HG03354 (cell line): ENCODE results near the gene DCLK2.

Experiments
- ATAC-seq: cut with Tn5 transposase; IDR thresholded peaks from one replicate; pipeline ENCODE4 v1.9.1; 2021; ENCODE audit warnings: mild to moderate bottlenecking; ENCODE audit not compliant: unreplicated experiment, poor library complexity, severe bottlenecking

Gene DCLK2

DNA sequence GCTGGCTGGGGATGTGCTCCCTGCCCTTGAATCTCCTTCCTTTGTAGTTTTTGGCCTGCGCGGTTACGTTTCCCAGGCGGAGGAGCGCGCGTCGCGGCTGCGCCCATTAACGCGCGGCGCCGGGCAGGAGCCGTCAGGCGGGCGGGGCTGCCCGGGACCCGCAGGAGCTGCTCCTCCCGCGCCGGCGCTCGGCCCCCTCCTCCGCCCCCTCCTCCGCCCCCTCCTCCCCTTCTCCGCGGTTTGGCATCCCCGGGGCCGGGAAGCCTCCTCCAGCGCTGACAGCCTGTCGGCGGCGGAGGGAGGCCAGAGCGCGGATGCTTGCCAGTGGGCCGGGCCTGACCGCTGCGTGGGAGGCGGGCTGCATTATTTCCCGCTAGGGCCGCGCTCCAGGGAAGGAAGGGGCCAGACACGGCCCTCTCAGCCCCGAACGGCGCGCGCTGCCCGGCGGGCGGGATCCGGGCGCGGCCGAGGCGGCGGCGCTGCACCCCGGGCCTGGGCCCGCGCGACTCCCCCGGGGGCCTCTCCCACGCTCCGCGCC, at the start of gene DCLK2:
TSS of gene DCLK2 (plus strand) at position 405 of the 538 bp plus-strand sequence. CDS start 583 bp downstream, outside the sequence.
- ATAC-seq = peak; percentile 26

DNA sequence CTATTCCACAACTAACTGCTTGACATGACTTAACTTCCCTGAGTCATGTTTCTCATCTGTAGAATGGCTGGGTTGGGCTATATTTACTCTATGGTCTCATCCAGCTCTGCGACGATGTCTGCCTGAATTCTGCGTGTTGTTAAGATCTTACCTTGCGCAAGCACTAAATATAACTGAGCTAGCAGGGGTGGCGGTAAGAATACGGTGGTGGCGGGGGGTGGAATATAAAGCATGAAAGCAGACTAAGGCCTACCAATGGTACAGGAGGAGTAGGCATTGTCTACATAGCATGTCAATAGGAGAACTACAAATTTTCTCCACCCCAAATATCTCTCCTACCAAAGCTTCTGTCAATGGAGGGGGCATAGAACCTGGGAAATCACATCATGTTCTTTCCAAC, 45.7 kb upstream of the DCLK2 start:
- no peak for ATAC-seq

DNA sequence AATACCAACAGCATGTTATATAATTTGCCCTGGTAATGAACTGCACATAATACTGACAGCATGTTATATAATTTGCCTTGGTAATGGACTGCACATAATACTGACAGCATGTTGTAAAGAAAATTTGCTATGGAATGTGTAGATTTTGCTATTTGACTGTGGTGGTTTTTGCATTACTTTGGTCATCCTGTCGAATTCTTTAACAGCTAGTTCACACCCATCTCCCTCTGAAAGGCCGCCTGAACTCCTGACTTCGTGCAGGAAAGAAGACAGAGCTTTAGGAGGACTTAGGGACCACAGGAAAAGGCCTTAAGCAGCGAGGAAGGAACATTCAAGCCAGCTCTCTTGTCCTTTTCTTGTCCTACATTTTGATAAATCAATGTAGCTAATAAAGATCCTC, 45.2 kb upstream of the DCLK2 start:
- no peak for ATAC-seq

DNA sequence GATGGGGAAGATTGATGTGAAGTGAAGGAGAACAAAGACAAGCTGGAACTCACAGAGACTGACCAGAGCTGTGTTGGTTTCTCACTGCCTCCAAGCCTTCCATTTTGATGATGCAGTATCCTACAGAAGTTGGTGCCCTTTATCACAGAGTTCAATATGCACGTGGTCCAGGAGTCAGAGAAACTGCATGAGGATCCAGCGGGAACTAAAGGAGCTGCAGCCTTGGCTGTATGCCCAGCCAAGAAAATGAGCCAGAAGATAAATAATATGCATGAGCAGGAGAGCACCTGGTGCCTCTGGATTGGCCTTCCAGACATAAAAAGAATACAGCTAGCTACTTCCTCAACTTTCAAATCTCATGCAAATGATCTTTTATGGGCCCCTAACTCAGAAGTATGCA, 44.3 kb upstream of the DCLK2 start:
- no peak for ATAC-seq

DNA sequence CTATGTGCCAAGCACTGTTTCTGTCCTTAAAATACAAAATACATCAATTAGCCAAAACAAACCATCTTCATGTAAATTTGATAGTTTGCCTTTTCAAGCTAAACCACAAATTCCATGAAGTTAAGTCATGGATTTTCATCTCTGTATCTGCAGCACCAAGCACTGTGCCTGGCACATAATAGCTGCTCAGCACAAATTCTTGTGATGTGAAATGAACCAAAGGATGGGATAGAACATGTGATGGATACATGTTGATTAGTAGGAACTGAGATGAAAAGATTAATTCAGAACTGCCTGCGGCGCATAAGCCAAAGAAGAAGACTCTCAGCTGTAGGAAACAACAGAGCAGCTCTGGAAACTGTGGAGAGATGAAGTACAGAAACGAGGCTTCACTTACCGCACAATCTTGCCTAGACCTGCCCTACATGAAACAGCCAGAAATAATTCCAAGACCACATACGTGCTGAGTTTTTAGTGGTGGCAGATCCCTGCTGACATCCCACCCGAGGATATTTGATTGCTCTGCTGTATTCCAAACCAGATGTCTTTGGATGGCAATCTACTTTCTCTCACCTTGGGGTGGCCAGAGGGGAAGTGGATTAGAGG, 40.9 kb upstream of the DCLK2 start:
- no peak for ATAC-seq

DNA sequence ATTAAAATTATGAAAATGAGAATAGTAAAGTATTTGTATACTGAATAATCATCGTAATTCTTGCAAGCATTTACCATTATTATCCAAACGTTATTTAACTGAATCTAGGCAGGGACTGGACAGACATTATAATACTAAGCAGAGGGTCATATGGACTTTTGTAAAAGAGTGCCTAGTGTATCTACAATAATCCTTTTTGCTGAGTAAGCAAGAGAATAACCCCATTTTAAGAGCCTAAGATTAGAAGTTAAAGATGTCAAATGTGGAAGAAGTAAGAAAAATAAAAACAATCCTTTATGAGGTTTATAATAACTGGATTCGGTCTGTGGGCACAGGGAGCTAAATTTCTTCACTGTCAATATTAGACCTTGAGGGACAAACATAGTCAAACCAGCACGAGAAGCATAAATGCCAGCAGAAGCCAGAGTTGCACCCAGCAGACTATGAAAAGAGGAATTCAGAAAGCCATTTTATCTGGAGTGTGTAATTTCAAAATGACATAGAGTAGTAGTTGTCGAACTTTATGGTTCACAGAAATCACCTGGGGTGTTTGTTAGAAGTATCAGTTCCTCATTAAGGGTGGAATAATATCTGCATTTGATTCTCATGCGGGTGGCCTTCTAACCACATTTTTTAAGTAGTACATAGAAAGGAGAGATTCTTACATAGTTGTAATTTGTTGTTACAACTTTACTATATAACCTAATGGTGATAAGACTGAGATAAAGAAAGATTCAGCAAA, 39.7 kb upstream of the DCLK2 start:
- peak; percentile 92 for ATAC-seq

DNA sequence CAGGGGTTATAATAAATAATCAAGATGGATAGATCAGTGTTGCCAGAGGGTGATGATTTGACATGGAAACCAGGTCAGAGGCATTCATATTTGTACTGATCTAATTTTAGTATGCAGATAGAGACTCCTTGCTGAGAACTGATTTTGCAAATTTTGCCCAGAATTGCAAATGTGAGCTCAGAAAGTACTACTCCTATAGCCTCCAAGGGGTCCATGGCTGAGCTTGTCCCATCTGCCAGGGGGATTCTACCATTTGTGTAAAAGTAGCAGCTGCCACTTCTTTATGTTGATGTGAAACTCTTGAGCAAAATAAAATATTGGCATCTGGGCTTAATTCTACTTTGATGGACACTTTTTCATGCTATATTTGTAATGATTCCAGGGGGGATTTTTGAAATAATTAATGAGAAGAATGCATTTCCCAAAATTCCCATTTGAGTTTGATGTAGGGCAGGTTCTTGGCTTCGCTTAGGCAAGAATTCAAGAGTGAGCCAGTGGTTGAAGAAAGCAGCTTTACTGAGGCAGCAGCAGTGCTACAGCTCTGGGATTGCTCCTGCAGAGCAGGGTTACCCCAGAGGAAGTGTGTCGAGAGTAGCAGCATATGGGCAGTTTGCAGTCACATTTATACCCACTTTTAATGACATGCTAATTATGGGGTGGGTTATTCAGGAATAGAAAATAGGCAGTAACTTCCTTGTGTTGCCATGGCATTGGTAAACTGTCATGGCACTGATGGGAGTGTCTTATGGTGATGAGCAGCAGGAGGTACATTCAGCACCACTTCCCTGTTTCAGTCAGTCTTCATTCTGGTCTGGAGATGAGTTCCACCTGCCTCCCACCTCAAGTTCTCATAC, 38.7 kb upstream of the DCLK2 start:
- ATAC-seq = peak; percentile 48

DNA sequence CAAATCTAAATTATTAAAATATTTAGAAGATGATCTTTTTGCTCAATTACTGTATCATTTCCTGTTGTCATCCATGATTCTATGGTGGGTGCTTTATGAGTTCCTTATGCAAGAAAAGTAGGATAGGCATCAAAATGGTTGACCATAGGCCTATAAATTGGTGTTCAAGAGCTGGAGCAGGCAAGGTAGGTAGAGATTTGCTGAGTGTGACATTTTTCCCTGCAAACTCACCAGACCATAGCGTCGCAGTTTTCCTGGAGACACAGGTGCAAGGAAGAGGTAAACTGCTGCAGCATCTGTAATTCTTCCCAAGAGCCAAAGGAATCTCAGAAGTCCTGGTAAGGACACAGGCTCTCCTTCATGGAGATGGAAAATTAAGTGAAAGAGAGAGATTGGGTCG, 33.7 kb upstream of the DCLK2 start:
- ATAC-seq = no peak

DNA sequence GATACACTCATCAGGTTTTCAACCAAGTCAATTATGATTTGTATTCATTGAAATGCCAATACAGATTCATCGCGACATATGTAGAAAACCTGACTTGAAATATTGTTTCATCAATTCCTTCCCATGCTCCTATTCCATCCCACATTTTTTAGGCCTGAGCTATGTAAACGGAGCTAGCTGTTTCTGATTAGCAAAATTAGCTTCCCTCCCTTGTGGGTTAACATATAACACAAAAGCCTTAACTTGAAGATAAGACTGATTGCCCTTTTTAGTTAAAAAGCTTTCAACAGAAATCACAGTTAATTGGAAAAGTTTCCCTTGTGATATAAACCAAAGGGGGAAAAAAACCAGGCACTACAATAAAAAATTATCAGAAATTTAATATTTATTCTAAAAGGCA, 32.8 kb upstream of the DCLK2 start:
- ATAC-seq = no peak

DNA sequence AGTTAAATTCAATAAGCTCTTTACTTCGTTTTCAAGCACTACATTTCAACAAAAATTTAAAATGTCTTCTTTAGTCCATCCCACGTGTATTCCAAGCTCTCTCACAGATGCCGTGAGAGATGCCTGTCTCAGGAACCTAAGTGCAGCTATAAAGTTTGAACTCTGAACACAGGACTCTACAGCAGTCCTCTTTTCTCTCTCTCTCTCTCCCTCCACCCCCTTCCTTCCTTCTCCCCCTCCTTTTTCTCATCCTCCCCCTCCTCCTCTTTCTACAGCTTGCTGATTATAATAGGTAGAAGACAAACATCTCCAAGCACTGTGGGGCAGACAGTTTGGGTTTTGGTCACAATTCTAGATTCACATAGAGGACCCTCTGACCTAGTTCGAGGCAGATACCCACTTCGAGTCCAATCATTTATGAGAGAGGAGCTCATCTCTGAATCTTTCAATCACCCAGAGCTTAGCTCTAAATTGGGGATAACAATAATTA, 31.5 kb upstream of the DCLK2 start:
- ATAC-seq = no peak

DNA sequence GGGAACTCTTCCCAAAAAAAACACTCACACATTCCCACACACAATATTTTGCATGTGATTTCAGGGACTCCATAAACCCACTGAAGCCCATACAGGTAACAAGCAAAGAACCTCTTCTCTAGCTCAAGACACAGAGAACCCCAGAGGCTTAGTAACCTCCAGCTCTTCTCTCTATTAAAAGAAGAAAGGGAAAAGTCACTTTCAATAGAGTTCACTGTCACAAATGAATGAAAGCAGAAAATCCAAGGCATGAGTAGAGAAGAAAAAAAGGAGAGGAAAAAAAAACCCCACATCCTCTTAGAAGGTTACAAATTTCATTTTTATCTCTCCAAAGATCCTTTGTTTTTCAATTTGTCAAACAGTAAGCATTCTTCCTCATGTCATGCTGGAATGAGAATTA, 30.7 kb upstream of the DCLK2 start:
- ATAC-seq = no peak

DNA sequence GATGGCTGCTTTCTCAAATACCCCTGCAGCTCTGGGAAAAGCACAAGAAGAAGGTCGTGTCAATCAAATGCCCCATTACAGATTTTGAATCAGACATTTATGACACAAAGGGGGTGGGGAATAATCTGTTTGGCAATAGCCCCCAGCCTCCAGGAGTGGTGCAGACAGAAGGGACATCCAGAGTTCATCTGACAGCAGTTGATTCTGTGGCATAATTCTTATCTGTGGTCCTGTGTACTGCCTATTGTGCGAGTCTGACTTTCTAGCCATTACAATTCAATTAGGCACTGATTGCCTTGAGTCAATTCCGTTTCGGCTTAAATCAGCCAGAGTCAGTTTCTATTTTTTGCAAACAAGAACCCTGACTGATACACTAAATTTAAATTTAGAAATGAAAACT, 28.6 kb upstream of the DCLK2 start:
- ATAC-seq = no peak

DNA sequence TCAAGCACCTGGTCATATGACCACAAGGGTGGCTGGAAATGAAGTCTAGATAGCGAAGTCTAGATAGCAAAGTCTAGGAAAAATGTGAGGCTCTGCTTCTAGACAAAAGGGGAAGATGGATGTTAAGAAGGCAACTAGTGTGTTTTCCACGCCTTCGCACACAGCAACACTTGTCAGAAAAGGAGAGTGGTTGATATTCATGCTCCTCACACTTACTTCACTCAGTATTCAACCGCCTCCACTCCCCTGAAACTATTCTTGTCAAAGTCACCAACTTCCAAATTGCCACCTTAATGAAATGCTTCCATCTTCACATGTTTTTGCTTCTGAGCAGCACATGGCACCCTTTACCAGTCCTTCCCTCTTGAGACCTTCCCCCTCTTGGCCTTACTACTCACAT, 27.7 kb upstream of the DCLK2 start:
- ATAC-seq = no peak

DNA sequence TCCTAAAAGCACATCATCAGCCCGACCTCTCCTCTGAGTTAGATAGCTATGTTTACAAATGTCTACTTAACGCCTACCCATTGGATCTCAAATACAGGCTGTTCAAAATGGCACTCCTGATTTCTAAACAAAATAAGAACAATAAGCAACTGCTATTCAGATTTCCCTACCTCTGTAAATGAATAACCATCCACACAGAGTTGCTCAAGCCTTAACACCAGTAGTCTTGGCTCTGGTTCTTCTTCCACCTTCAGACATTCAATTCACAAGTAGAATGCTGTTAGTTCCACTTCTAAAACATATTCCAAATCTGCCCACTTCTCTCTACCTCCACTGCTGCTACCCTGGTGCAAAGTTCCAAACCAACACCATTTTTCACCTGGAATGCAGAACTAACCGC, 27.1 kb upstream of the DCLK2 start:
- ATAC-seq = no peak

DNA sequence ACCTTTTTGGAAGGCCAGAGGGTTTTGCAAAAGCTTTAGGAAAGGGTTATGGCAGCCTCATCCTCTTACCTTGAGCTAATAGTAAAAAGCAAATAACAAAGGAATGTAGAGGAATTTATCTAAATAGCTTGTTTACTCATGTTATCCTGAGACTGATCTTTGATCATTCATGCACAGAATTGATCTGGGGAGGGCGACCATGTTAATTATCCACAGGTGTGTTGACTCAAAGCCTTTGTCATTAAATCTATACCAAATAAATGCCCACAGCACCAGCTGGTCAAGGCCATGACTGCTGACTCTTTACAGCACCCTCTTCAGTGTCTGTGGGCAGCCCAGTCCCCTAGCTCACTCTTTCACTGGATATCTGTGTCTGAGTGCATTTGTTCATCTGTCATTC, 22.8 kb upstream of the DCLK2 start:
- no peak for ATAC-seq

DNA sequence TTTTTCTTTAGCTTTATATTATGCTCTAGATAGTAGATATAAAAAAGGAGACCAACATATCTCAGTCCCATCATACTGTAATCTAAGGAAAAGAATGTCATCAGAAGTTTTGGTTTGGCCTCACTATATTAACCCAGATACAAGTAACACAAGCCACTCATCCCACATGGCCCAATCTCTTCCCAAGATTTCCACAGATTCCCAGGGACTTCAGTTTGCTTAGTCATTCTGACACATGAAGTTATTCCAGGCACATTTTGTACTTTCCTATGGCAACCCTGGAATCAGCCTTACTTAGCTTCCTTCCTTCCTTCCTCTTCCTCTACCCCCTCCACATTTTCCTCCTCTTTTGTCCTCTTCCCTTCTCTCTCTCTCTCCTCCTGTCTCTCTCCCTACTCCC, 21.7 kb upstream of the DCLK2 start:
- ATAC-seq = no peak

DNA sequence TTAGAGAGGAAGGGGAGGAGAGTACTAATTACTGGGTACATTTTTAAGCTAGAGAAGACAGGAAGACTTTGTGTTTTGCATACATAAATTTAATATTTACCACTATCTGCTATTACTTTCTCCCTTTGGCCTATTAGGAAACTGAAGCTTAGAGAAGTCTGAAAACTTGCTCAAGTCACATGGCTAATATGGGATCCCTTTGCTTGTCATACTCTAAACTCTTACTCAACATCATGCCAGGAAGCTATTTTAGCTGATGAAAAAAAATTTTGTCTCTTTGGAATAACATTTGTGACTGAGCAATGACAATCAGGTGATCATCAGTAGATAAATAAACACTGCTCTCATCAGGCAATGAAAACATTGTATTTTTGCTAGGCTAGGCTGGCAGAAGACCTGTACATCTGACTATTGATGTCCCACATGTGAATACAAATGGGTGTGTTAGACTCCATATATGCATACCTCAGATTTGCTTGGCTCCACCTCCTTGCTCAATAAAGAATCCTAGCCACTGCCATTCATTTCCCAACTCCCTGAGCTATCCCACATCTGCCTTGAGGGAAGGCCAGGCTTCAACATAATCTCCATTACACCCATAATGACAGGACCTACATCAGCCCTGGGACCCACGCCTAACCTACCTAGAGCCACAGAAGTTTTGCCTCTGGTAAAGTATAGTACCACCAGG, 17.0 kb upstream of the DCLK2 start:
- no peak for ATAC-seq

DNA sequence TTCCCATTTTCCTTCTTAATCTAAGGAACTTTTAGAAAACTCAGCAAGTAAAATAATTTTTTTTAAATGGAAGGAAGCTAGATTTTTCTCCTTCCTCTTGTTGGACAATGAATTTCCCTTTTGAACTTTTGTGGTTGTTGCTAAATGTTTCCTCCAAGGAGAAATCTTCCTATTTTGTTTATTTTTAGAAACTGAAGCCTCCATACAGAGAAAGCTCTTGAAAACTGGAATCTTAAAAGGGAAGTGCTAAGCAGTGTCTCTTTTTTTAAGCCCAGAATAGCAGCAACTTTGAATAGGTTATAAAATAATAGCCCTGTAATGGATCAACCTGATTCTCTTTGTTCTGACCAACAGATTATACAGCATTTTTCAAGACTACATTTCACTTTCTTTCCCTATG, 15.1 kb upstream of the DCLK2 start:
- ATAC-seq = no peak

DNA sequence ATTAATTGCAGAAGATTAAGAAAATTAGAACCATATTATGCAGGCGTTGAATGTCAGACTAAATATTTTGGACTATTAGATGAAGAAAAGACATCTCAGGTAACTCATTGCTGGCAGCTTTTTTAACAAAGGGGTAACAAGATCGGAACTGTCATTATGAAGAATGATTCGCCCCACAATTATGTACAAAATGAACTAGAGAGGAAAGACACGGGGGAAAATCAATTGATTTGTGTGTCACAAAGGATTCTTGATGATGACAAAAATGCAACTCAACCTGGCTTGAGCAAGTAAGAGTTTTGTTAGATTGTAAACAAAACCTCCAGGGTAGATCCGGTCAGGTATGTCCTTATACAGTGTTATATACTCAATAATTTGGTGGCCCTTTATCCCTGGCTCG, 12.5 kb upstream of the DCLK2 start:
- ATAC-seq = no peak

DNA sequence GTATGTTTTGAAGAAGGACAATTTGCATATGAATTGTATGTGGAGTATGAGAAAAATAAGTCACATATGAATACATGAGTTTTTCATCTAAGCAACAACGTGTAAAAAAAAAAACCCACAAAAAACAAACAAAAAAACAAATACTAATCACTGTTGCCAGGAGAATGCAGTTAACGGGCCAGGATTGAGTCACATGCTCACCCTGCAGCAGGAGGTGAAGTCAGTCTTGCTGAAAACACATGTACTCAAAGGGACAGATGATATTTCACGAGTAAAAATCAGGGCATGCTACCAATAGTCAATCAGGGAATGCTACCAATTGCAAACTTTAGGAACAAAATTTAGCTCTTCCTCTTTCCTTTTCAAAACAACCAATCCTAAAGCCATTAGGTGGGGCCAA, 10.4 kb upstream of the DCLK2 start:
- no peak for ATAC-seq
